GM19324 (cell line): ENCODE measurements around the gene SPPL2C.

ENCODE experiments used
- ATAC-seq: cut with Tn5 transposase; IDR thresholded peaks from one replicate; pipeline ENCODE4 v1.9.1; 2021; ENCODE audit warnings: mild to moderate bottlenecking, moderate library complexity; ENCODE audit not compliant: unreplicated experiment, low FRiP score

The SPPL2C gene

GRCh38 chr17:45826919-45827588, 17.6 kb upstream of the SPPL2C start:
- ATAC-seq = no peak

DNA sequence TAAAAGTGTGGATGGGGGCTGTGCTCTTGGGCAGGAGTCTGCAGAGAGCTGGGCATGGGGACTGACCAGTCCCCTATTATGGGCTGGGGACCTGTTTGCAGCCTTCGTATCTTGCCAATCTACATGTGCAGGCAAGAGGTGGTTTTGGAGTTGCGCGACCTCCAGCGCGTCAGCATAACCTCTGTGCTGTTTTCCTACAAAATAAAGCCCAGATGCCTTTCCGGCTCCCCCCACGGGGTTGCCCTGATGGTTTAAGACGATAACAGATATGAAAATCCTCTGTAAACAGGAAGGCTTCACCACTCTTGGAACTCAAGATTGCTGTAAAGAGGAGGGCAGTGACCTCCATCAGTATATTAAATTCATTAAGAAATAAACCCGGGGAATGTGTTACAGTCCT, 16.5 kb upstream of the SPPL2C start:
- no peak for ATAC-seq

GRCh38 chr17:45828582-45829133, 16.0 kb upstream of the SPPL2C start:
- no peak for ATAC-seq

GRCh38 chr17:45833920-45834319, 10.8 kb upstream of the SPPL2C start:
- no peak for ATAC-seq

- no peak for ATAC-seq
Measured at GRCh38 chr17:45834471-45835396, 9.9 kb upstream of the SPPL2C start.

DNA sequence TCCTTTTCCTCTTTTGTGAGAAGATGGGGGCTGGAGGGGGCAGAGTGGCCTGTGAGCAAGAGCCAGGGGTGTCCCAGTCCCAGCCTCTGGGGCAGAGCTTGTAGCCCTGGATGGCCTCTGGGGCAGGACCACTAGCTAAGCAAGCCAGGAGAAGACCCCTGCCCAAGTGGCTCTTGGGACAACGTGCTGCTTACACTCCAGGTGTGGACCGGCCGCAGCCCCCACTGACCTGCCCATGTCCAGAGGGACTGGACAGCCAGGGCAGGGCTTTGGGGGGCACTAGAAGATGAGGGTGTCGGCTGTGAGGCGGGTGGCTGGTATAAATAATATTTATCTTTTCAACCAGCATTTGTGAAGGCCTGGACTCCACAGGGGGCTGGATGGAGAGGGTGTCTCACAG, 9.2 kb upstream of the SPPL2C start:
- no peak for ATAC-seq

- ATAC-seq = no peak
Measured at GRCh38 chr17:45836047-45837044, 8.3 kb upstream of the SPPL2C start.

DNA sequence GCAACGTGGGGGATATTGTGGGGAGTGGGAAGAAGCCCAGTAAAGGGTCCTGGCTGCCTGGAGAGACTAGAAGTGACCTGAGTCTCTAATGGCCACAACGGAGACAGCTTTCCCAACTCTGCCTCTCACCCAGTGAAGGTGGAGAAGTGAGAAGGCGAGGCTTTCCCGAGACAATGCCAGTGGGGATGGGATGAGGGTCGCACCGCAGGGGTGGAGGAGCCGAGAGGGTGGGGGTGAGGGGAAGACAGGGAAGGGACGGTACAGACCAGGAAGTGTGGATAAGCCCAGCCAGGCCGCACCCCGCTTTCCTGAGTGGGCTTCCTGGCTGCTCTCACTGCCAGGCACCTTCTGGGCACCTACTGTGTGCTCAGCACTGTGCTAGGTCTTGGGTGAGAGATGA, 7.5 kb upstream of the SPPL2C start:
- ATAC-seq = no peak

DNA sequence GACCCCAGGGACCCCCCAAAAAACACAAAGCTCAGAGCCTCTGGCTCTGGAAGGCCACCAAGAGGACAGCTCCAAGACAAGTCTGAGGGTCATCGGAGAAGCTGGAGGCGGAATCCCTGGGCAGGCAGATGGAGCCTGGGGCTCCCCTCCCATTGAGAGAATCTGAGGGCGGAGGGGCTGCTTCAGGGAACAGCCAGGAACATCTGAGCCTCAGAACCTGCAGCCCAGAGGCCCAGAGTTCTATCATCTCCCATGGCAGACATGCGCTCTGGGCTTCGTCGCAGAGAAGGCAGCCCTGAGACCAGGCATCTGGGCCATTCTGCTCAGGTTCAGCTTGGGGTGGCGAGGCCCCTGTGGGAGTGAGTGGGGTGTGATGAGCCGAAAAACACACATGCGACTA, 7.1 kb upstream of the SPPL2C start:
- no peak for ATAC-seq

DNA sequence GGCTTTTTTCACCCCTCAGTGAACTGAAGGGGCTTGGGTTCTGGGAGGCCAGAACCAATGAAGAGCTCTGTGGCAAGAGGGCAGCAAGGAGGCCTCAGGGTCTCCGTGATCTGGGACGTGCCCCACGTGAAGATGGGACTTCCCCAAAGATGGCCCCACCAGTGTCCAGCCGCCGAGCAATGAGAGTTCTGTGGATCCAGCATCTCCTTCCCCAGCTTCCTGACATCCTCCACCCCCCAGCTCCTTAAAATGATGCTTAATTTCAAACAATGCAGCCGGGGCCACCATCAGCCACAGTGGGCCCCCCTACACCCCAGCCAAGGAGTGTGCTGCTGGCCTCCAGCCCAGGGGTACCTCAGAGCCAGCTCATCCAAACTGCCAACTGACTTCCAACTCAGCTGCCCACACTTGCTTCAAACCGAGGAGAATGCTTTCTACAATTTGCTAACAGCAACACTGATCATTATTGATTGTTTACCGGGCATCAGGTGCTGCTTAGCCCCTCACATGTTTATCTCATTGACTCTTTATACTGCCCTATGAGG, 5.9 kb upstream of the SPPL2C start:
- no peak for ATAC-seq

- no peak for ATAC-seq
Measured at GRCh38 chr17:45839442-45839841, 5.2 kb upstream of the SPPL2C start.

DNA sequence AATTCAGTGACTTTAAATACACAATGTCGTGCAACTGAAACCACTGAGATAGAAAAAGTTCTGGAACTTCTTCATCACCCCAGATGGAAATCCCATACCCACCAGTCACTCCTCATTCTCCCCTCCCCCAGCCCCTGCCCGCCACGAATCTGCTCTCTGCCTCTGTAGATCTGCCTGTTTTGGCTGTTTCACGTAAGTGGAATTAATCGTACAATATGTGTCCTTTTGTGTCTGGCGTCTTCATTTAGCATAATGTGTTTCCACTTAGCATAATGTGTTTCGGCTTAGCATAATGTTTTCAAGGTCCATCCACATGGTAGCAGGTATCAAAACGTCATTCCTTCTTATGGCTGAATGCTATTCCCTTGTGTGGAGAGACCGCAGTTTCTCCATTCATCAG, 3.5 kb upstream of the SPPL2C start:
- no peak for ATAC-seq

DNA sequence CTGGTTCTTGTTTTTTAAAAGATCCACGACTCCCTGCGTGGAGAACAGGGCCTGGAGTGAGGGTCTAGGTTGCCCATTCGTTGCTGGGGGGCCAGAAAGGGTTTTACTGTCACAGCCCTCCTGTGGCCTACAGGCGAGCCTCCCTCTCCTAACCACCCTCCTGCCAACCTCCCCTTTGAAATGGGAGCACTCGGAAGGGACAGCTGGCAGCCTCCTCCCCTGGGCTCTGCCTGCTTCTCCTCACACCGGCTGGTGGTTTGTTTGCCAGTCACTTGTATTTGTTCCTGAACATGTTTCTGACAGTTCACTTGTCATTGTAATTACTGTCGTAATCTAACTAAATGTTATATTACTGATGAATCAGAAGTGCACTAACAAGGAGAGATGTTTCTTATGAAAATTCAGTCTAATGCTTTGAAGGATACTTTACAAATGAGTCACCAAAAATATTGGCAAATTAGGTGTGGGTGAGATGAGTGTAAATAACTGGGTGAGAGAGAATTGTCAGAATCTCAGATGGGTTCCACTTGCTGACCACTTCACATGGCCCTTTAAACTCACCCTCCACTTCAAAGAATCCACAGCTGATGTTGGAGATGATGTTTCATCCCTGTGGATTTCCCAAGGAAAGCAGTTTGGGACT, 2.7 kb upstream of the SPPL2C start:
- no peak for ATAC-seq

DNA sequence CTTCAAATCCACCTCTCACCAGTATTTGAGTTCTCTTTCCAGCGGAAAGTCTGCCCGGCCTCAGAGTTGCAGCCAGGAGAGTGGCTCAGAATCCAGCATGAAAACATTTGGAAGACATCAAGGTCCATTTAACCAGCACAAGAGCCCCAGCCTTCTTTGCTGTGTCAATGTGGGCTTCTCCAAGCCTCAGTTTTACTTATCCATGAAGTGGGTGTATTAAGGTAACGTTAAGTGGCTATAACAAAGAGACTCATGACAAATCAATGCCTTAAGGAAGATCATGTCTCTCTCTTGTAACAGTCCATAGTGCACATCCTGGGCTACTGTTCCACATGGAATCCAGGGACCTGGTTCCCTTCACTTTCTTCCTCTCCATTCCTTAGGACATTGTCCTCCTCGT, 959 bp upstream of the SPPL2C start:
- no peak for ATAC-seq

GRCh38 chr17:45845376-45846185, 900 bp downstream of the SPPL2C start:
- ATAC-seq = no peak

GRCh38 chr17:45846223-45846622, 1.5 kb downstream of the SPPL2C start:
- no peak for ATAC-seq

GRCh38 chr17:45846646-45847045, 2.0 kb downstream of the SPPL2C start:
- no peak for ATAC-seq

- no peak for ATAC-seq
Measured at GRCh38 chr17:45847101-45847500, 2.4 kb downstream of the SPPL2C start.

DNA sequence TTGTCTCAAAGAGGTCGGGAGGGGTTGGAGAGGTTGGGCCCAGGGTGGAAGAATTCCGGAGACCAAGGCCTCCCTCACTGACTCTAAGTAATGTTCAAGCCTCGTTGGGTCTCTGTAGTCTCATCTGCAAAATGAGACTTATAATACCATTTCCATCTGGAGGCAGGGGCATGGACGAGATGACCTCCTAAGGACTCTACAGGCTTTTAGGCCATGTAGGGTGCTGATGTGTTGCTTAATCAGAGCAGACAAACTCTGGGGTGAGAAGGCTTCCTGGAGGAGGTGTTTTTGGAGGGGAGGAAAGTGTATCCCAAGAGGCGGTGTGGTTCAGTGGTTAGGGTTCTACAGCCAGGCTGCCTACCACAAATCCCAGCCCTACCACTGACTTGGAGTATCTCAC, 3.1 kb downstream of the SPPL2C start:
- ATAC-seq = no peak
